Effector CD4-positive, alpha-beta T cell (primary cell): ENCODE results near the gene FOXG1. TPM values are rescaled to one million over a fixed set of nuclear protein-coding genes. Genes with fewer than 3 reads are reported as not detected.

Experiments used
- DNase-seq: peaks from one replicate; pipeline ENCODE4 v3.0.0-alpha.2; 2020
- total RNA-seq: gene quantifications from one replicate; lab custom pipeline; 2026; lab: John Stamatoyannopoulos, UW

The FOXG1 gene
- not detected for total RNA-seq

GRCh38 chr14:28766469-28766955 is at the start of gene FOXG1:
FOXG1 (plus strand) TSS chr14:28766787; CDS start chr14:28767280, 493 bp downstream.
- DNase-seq = no peak

DNA sequence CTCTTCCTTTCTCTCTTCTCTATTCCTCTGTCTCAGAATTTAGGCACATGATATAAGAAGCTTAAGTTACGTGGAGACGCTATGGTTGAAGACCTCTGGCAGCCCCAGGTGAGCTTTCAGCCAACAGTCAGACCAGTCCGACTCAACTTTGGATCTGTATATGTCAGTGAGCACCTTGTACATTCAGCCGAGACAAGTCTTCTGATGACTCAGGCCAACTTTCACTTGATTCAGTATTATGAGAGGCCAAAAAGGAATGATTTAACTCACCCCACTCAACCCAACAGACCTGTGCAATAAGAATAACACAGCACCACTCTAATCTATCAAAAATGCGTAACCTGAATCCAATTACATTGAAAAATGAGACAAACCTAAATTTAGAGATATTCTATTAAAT is 47.5 kb upstream of the FOXG1 start:
- DNase-seq = no peak

DNA sequence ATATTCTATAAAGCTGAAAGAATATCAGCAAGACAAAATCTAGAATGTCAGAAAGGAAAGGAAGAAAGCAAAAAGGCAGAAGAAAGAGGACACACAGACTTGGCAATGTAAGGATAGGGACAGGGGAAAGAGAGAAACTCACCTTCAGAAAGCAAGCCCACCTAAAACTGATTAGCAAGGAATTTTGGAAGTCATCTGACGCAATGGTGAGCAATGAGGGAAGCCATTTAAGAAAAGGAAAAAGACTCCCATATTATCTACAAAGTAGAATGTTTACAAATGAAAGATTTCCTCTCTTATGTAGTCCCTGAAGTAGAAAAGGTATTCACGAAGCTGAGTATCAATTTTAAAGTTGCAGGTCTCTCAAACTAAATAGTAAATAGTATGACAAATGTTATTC is 35.2 kb upstream of the FOXG1 start:
- DNase-seq = no peak

DNA sequence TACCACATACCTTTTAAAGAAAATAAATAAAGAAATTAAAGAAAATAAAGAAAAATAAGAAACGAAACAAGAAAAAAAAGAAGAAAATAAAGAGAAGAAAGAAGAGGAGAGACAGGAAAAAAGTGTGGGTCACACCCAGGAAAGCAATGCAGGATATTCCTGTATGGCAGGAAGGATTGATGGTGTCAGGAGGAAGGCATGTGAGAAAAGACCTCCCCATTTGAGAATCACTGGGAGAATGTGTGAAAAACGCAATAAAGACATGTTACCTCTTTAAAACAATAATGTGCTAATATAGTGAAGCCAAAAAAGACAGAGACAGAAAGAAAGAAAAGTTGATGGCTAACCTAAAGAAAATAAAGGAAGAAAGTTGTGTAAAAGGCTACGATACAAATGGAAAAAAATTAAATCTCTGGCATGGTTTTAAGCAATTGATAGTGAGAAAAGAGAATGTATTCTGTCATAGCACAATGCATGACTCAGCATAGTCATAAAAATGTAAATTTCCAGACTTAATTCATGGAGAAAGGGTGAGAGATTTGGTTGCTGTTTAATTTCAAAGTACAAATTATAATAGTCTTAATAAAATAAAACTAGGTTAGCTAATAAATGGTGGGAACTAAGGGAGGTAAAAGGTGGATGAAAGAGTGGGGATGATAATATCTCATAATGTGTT is 24.3 kb upstream of the FOXG1 start:
- DNase-seq = no peak

GRCh38 chr14:28744126-28744525 is 22.5 kb upstream of the FOXG1 start:
- DNase-seq = no peak

DNA sequence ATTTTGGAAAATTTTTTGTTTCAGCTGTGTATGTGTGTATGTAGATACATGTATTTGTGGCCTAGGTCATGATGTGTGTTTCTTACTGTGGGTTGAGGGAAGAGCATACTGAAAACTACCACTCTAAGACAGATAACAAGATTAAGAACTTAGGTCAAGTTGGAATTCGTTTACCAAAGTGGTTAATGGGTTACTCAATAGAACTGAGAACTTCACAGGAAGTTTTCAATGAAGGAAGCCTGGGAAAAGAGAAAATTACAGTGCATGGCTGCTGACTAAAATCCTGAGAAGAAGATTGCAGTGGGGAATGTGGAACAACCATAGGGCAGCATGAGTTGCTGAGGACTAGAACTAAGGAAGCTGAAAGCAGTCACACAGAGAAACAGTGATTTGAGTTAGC is 21.4 kb upstream of the FOXG1 start:
- no peak for DNase-seq

- DNase-seq = no peak
Measured at GRCh38 chr14:28746247-28746646, 20.3 kb upstream of the FOXG1 start.

GRCh38 chr14:28751467-28752058 is 15.0 kb upstream of the FOXG1 start:
- no peak for DNase-seq

GRCh38 chr14:28754209-28754985 is 12.2 kb upstream of the FOXG1 start:
- no peak for DNase-seq

- no peak for DNase-seq
Measured at GRCh38 chr14:28755198-28755815, 11.3 kb upstream of the FOXG1 start.

DNA sequence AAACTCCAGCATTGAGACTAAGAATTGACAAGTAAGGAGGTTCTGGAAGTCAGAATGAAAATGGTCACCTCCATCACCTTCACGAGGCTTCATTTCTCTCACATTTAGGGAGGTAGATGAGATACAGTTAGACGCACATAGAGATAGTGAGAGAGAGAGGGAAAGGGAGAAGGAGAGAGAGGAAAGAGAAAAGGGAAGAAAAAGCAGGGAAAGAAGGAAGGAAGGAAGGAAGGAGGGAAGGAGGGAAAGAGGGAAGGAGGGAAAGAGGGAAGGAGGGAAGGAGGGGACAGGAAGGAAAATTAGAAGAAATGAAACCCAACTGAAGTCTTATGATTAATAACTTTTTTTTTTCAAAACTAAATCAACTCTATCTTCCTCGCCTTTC is 10.7 kb upstream of the FOXG1 start:
- no peak for DNase-seq

DNA sequence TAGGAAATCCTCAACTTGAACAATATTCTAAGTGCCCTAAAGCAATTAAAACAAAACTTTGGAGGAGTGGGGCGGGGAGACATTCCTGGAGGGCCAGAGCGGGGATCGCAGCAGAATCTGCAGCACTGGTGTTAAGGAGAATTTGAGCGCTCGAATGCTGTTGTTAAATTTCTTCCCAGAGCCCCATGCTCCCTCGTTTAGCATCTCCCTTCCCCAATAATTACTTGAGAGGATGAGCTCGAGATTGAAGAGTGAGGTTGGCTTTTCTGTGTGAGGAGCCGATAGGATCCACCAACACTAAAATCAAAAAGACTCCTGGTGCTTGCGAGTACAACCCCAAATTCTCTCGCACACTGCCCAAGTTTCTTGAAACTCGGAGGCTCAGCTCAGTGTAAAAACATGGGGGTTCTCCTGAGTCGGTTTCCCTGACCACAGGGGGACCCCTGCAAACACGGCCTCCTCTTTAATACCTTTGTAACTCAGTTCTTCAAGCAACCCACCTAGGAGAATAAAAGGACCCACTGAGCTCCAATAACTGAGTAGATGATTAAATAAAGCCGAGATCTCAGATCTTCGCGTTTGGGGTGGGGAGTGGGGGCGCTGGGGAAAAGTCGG is 10.2 kb upstream of the FOXG1 start:
- no peak for DNase-seq

- no peak for DNase-seq
Measured at GRCh38 chr14:28756884-28757570, 9.6 kb upstream of the FOXG1 start.

GRCh38 chr14:28757786-28758185 is 8.8 kb upstream of the FOXG1 start:
- no peak for DNase-seq

- no peak for DNase-seq
Measured at GRCh38 chr14:28758253-28758884, 8.2 kb upstream of the FOXG1 start.

- DNase-seq = no peak
Measured at GRCh38 chr14:28758885-28759652, 7.5 kb upstream of the FOXG1 start.

- DNase-seq = no peak
Measured at GRCh38 chr14:28759653-28760313, 6.8 kb upstream of the FOXG1 start.

DNA sequence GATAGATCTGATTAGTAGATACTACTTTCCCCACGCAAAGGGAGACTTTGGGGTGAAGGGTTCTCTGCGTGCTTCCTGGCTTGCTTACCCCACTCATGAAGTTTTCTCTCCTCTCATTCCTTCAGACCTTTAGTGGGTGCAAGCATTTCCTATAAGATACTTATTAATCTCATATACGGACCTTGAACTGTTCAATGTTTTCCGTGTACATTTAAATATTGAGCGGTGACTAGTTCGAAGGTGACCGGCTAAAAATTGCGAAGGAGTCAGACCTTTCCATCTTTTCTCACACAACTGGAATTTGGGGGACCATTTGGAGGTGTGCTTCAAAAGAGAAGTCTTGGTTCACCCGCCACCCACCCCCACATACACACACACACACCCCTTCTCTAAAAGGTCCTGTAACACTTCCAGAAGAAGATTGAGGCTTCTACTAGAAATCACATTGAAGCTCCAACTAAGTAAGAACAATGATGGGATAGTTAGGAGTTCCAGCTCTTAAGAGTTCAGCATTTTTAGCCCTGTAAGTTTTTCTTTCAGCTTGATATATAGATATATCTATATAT is 6.1 kb upstream of the FOXG1 start:
- DNase-seq = no peak

GRCh38 chr14:28761438-28762291 is 4.9 kb upstream of the FOXG1 start:
- DNase-seq = no peak
